H1 (cell line): ENCODE measurements around the gene PAXX. TPM values are rescaled to one million over a fixed set of nuclear protein-coding genes. Genes with fewer than 3 reads are reported as not detected.

Experiments
- CTCF ChIA-PET: fragments of 300-600 bp; sonication (Branson Sonifier 250); formaldehyde crosslinking; loops from one replicate; lab custom pipeline; 2021; ENCODE audit not compliant: partially characterized antibody; lab: Charles Lee
- POLR2A ChIA-PET: fragments of 300-600 bp; sonication (Branson Sonifier 250); formaldehyde crosslinking; loops from one replicate; lab custom pipeline; 2021; ENCODE audit warnings: inconsistent platforms; ENCODE audit not compliant: partially characterized antibody; lab: Charles Lee
- DNase-seq, 2 experiments: peaks; one replicate each; pipeline versions ENCODE4 v3.0.0 to v3.0.0-alpha.2; 2010 to 2022; ENCODE audit warnings: low spot score in 2 of 2, low read depth in 1 of 2, mixed read lengths in 1 of 2
- FAIRE-seq: peaks from 2 replicates; lab custom pipeline; 2011; peaks lifted over from hg19 to GRCh38; lab: Jason Lieb, UNC
- H2AFZ ChIP-seq: 2 replicates; pipeline ENCODE4 v1.8.1; 2012; ENCODE audit warnings: low read length, inconsistent platforms
- H2AK5ac ChIP-seq: 2 replicates; pipeline ENCODE4 v1.6.1; 2013; ENCODE audit warnings: low read depth, low read length
- H2BK120ac ChIP-seq: replicated peaks from 2 replicates; pipeline ENCODE3; 2013; ENCODE audit warnings: low read depth, low read length, inconsistent platforms
- H2BK12ac ChIP-seq: 2 replicates; pipeline ENCODE4 v1.6.1; 2013; ENCODE audit warnings: low read depth, low read length
- H2BK15ac ChIP-seq: 2 replicates; pipeline ENCODE4 v1.6.1; 2013; ENCODE audit warnings: low read length
- H2BK20ac ChIP-seq: 2 replicates; pipeline ENCODE4 v1.6.1; 2013; ENCODE audit warnings: low read length
- H2BK5ac ChIP-seq: 2 replicates; pipeline ENCODE4 v1.6.1; 2013; ENCODE audit warnings: low read depth, low read length
- H3K14ac ChIP-seq: 2 replicates; pipeline ENCODE4 v1.6.1; 2013; ENCODE audit warnings: inconsistent platforms; ENCODE audit not compliant: insufficient read length
- H3K18ac ChIP-seq: 2 replicates; pipeline ENCODE4 v1.6.1; 2013; ENCODE audit warnings: low read length; ENCODE audit errors: extremely low read depth
- H3K23ac ChIP-seq: 2 replicates; pipeline ENCODE4 v1.6.1; 2013; ENCODE audit warnings: inconsistent platforms; ENCODE audit not compliant: insufficient read length
- H3K23me2 ChIP-seq: 2 replicates; pipeline ENCODE4 v1.6.1; 2013; ENCODE audit warnings: low read depth, low read length
- H3K27ac ChIP-seq: 2 replicates; pipeline ENCODE4 v1.6.1; 2011; ENCODE audit warnings: low read depth, low read length, inconsistent platforms
- H3K27me3 ChIP-seq, 4 experiments: replicated peaks in 1 of 4; 1 replicate in 1 of 4; 2 replicates in 3 of 4; pipeline versions ENCODE4 v1.6.1 to v1.8.1; 2011 to 2013; ENCODE audit warnings: low read length in 3 of 4, mild to moderate bottlenecking in 3 of 4, inconsistent platforms in 2 of 4, mixed read lengths in 2 of 4, moderate library complexity in 1 of 4; ENCODE audit not compliant: control insufficient read depth in 3 of 4, insufficient read depth in 3 of 4; ENCODE audit errors: extremely low read depth in 1 of 4
- H3K36me3 ChIP-seq, 4 experiments: 2 replicates each; pipeline versions ENCODE4 v1.6.1 to v1.8.1; 2011 to 2013; ENCODE audit warnings: mild to moderate bottlenecking in 4 of 4, low read length in 3 of 4, moderate library complexity in 2 of 4, control low read depth in 1 of 4, inconsistent platforms in 1 of 4; ENCODE audit not compliant: insufficient read depth in 4 of 4, control insufficient read depth in 2 of 4
- H3K4ac ChIP-seq: replicated peaks from 2 replicates; pipeline ENCODE3; 2013; ENCODE audit warnings: low read length, low read depth, mixed read lengths, inconsistent platforms; ENCODE audit not compliant: insufficient read length
- H3K4me1 ChIP-seq, 4 experiments: replicated peaks in 1 of 4; 1 replicate in 1 of 4; 2 replicates in 3 of 4; pipeline versions ENCODE4 v1.6.1 to v1.8.1; 2011 to 2013; ENCODE audit warnings: low read length in 3 of 4, inconsistent platforms in 2 of 4, mixed read lengths in 1 of 4; ENCODE audit not compliant: insufficient read depth in 4 of 4, control insufficient read depth in 3 of 4
- H3K4me2 ChIP-seq, 2 experiments: 2 replicates each; pipeline versions ENCODE4 v1.6.1 to v1.8.1; 2011 to 2013; ENCODE audit warnings: low read depth in 2 of 2, low read length in 2 of 2, control low read depth in 1 of 2, inconsistent platforms in 1 of 2, mild to moderate bottlenecking in 1 of 2; ENCODE audit not compliant: insufficient read depth in 1 of 2
- H3K4me3 ChIP-seq, 4 experiments: fragments of 200-600, 300-600 bp in 1 of 4; sonication (generic), shearing (Covaris generic), sonication (Bioruptor Twin) in 1 of 4; 2 replicates each; pipeline versions ENCODE4 v1.5.1 to v1.8.1; 2011 to 2016; ENCODE audit warnings: low read length in 4 of 4, low read depth in 3 of 4, control low read depth in 2 of 4, inconsistent platforms in 2 of 4, mild to moderate bottlenecking in 2 of 4, mixed read lengths in 1 of 4, moderate library complexity in 1 of 4; ENCODE audit not compliant: insufficient read depth in 2 of 4; ENCODE audit errors: extremely low read depth in 1 of 4
- H3K56ac ChIP-seq: replicated peaks from 2 replicates; pipeline ENCODE3; 2013; ENCODE audit warnings: low read depth, mild to moderate bottlenecking, mixed read lengths, low read length, inconsistent platforms; ENCODE audit not compliant: insufficient read length
- H3K79me1 ChIP-seq: 2 replicates; pipeline ENCODE4 v1.6.1; 2013; ENCODE audit warnings: low read depth, low read length, control low read depth
- H3K79me2 ChIP-seq, 2 experiments: 2 replicates each; pipeline versions ENCODE4 v1.6.1 to v1.8.1; 2012 to 2013; ENCODE audit warnings: low read length in 2 of 2, mild to moderate bottlenecking in 2 of 2, inconsistent platforms in 1 of 2; ENCODE audit not compliant: insufficient read depth in 2 of 2, control insufficient read depth in 1 of 2
- H3K9ac ChIP-seq, 4 experiments: replicated peaks in 1 of 4; 1 replicate in 1 of 4; 2 replicates in 3 of 4; pipeline versions ENCODE4 v1.6.1 to v1.8.1; 2011 to 2013; ENCODE audit warnings: low read depth in 3 of 4, low read length in 3 of 4, control low read depth in 2 of 4, mild to moderate bottlenecking in 2 of 4, moderate library complexity in 2 of 4, inconsistent platforms in 1 of 4; ENCODE audit errors: extremely low read depth in 1 of 4
- H3K9me3 ChIP-seq, 2 experiments: 2 replicates each; pipeline versions ENCODE4 v1.6.1 to v1.8.1; 2012 to 2013; ENCODE audit warnings: mild to moderate bottlenecking in 2 of 2, moderate library complexity in 2 of 2, control low read depth in 1 of 2, inconsistent platforms in 1 of 2, low read depth in 1 of 2, low read length in 1 of 2, mixed read lengths in 1 of 2; ENCODE audit not compliant: insufficient read depth in 2 of 2
- H4K20me1 ChIP-seq, 2 experiments: replicated peaks in 1 of 2; 2 replicates each; pipeline versions ENCODE3 to v1.8.1; 2011 to 2013; ENCODE audit warnings: inconsistent platforms in 2 of 2, low read length in 2 of 2, mild to moderate bottlenecking in 1 of 2; ENCODE audit not compliant: insufficient read depth in 2 of 2, control insufficient read depth in 1 of 2
- H4K5ac ChIP-seq: 2 replicates; pipeline ENCODE4 v1.6.1; 2013; ENCODE audit warnings: low read length, low read depth, mixed read lengths, inconsistent platforms; ENCODE audit not compliant: insufficient read length
- H4K8ac ChIP-seq: 2 replicates; pipeline ENCODE4 v1.8.0; 2013; ENCODE audit warnings: mild to moderate bottlenecking, moderate library complexity, low read length, inconsistent platforms; ENCODE audit not compliant: insufficient read depth; ENCODE audit errors: extremely low read depth
- H4K91ac ChIP-seq: replicated peaks from 2 replicates; pipeline ENCODE3; 2013; ENCODE audit warnings: low read length, mixed read lengths, inconsistent platforms; ENCODE audit not compliant: insufficient read length
- ATF3 ChIP-seq: IDR thresholded peaks from 2 replicates; pipeline ENCODE4 v1.6.1; 2011; ENCODE audit warnings: low read depth, mild to moderate bottlenecking, low read length; ENCODE audit not compliant: insufficient read depth
- BACH1 ChIP-seq: IDR thresholded peaks from 2 replicates; pipeline ENCODE4 v1.6.1; 2012; ENCODE audit warnings: low read length, improper control_type of control experiment
- CBX5 ChIP-seq: fragments of 300-800, 300-1000 bp; sonication (generic); IDR thresholded peaks from 2 replicates; pipeline ENCODE4 v1.7.1; 2016; ENCODE audit warnings: antibody characterized with exemption, low read length, low read depth
- CEBPB ChIP-seq: IDR thresholded peaks from 2 replicates; pipeline ENCODE4 v1.6.1; 2012; ENCODE audit warnings: low read depth, low read length
- CHD2 ChIP-seq: IDR thresholded peaks from 2 replicates; pipeline ENCODE4 v1.6.1; 2012; ENCODE audit warnings: low read length, improper control_type of control experiment
- GABPA ChIP-seq: IDR thresholded peaks from 2 replicates; pipeline ENCODE4 v1.6.1; 2011; ENCODE audit warnings: mild to moderate bottlenecking, low read length, moderate library complexity, borderline replicate concordance; ENCODE audit not compliant: insufficient read depth
- HDAC2 ChIP-seq, 2 experiments: fragments of 300-600 bp in 1 of 2; sonication (generic) in 1 of 2; IDR thresholded peaks; 2 replicates each; pipeline ENCODE4 v1.6.1; 2011 to 2012; ENCODE audit warnings: low read depth in 2 of 2, low read length in 2 of 2, mild to moderate bottlenecking in 2 of 2, moderate library complexity in 2 of 2, borderline replicate concordance in 1 of 2, inconsistent platforms in 1 of 2
- HDAC6 ChIP-seq: IDR thresholded peaks from one replicate; pipeline ENCODE4 v1.7.1; 2012; ENCODE audit warnings: low read depth, mild to moderate bottlenecking, inconsistent platforms, low read length, moderate library complexity
- KDM1A ChIP-seq: fragments of 200-600, 300-600 bp; sonication (generic); IDR thresholded peaks from 2 replicates; pipeline ENCODE4 v1.7.1; 2016; ENCODE audit warnings: mild to moderate bottlenecking, low read length, borderline replicate concordance
- MAFK ChIP-seq: IDR thresholded peaks from 2 replicates; pipeline ENCODE4 v1.6.1; 2012; ENCODE audit warnings: low read depth, mild to moderate bottlenecking, improper control_type of control experiment, low read length
- POU5F1 ChIP-seq: IDR thresholded peaks from 2 replicates; pipeline ENCODE4 v1.6.1; 2011; ENCODE audit warnings: low read depth, mild to moderate bottlenecking, low read length, moderate library complexity
- SIX5 ChIP-seq: IDR thresholded peaks from 2 replicates; pipeline ENCODE4 v1.6.1; 2011; ENCODE audit warnings: mild to moderate bottlenecking, low read depth, low read length
- SP1 ChIP-seq: IDR thresholded peaks from 2 replicates; pipeline ENCODE4 v1.6.1; 2011; ENCODE audit warnings: low read depth, low read length
- ZNF274 ChIP-seq: IDR thresholded peaks from 2 replicates; pipeline ENCODE4 v1.7.0; 2012; ENCODE audit warnings: low read length, borderline replicate concordance; ENCODE audit errors: extremely low read depth
- WGBS, 2 experiments: shearing (Covaris generic) in 1 of 2; methylation state at CpG; one replicate each; pipeline versions ENCODE4 v1.1.6 to v1.1.7; 2013 to 2015; ENCODE audit warnings: low lambda C conversion rate in 2 of 2, mixed read lengths in 2 of 2, inconsistent platforms in 1 of 2, low coverage in 1 of 2, missing lambda C conversion rate in 1 of 2; ENCODE audit not compliant: insufficient replicate concordance in 2 of 2, insufficient coverage in 1 of 2, insufficient read length in 1 of 2; ENCODE audit errors: extremely low coverage in 1 of 2, missing lambda C conversion rate in 1 of 2; 5-methylcytosine and 5-hydroxymethylcytosine counted together
- polyA plus RNA-seq, 7 experiments: library from polyadenylated mRNA; depleted of rRNA in 3 of 7; stranded (reverse) in 5 of 7; unstranded in 2 of 7; fragments of >200 nt in 5 of 7; fragments of 200-250 nt in 2 of 7; gene quantifications; 1 replicate in 5 of 7; 2 replicates in 1 of 7; 4 replicates in 1 of 7; pipeline versions ENCODE4 v1.2.1 to v1.2.3, GENCODE V29; 2011 to 2013; ENCODE audit warnings: missing spikeins in 2 of 7, mixed read lengths in 2 of 7
- total RNA-seq: library from RNA; stranded (reverse); fragmentation: NEBNext Ultra II Directional; extraction: Animal tissue kit (Norgen Biotek cat#: 25700); gene quantifications from 2 replicates; pipeline ENCODE4 v1.2.1, GENCODE V29; 2021

PAXX gene
- total and polyA plus RNA-seq, 2 of the 8 experiments (the other 6 are each of a cell fraction or from before 2014, with no cell fraction given), result 43.4 to 45.9 TPM

GRCh38 chr9:136952321-136952850 is 39.8 kb upstream of the PAXX start:
- 90% methylated on average over 9 of the region's 15 CpGs; no CpG with 5 or more reads in 1 of the 2 experiments for WGBS, 2 experiments
- Histone ChIP-seq H2BK12ac (no peak overlapping the region), H3K4me1 (peaks cover 0 to 13% (median 9%) of the 10 kb centered on the region in 4 experiments; a peak in 5 of 7 replicates), H3K9ac (no peak overlapping the region), H3K9me3 (no peaks in the 10 kb centered on the region), H3K14ac (no peak overlapping the region), H4K5ac (no peak overlapping the region), H2BK5ac (no peak overlapping the region), H2AFZ (no peak overlapping the region), H3K23me2 (peaks cover 13% of the 10 kb centered on the region; the same call in 1 of the 2 replicates), H3K4me3 (no peak overlapping the region), H3K23ac (no peak overlapping the region), H2AK5ac (no peak overlapping the region), H3K36me3 (no peaks in the 10 kb centered on the region), H3K56ac (no peak overlapping the region), H2BK120ac (no peak overlapping the region), H2BK15ac (no peak overlapping the region), H4K91ac (no peak overlapping the region), H3K79me2 (no peaks in the 10 kb centered on the region), H3K27ac (no peak overlapping the region), H3K79me1 (no peaks in the 10 kb centered on the region), H4K20me1 (peaks cover 0 to 6% of the 10 kb centered on the region in 2 experiments), H2BK20ac (no peak overlapping the region), H4K8ac (no peak overlapping the region), H3K27me3 (no peaks in the 10 kb centered on the region), H3K4ac (no peak overlapping the region), H3K4me2 (no peak overlapping the region), H3K18ac (no peak overlapping the region)
- CTCF ChIA-PET, result interaction anchor here (0.9 to 5.2 kb wide), 7 partner anchors 10 to 83 kb away, joined by 3 to 21 read pairs (median 3); no protein-coding TSS in a partner anchor
- POLR2A ChIA-PET, result interaction anchor here (0.7 kb wide), 1 partner anchor 39 kb away, joined by 3 read pairs; the partner anchor contains the start of gene PAXX
- no peak for FAIRE-seq
- no peak for DNase-seq
- TF ChIP-seq CEBPB, result no peak
- no peak for TF ChIP-seq CBX5
- no peak for TF ChIP-seq CHD2
- no peak for TF ChIP-seq MAFK
- TF ChIP-seq ATF3, result no peak
- TF ChIP-seq POU5F1, result no peak
- no peak for TF ChIP-seq HDAC6
- no peak for TF ChIP-seq BACH1
- no peak for TF ChIP-seq GABPA
- no peak for TF ChIP-seq SP1
- TF ChIP-seq KDM1A, result no peak
- TF ChIP-seq ZNF274, result no peak
- TF ChIP-seq SIX5, result no peak
- TF ChIP-seq HDAC2 (IDR thresholded peaks at IDR 0.05; ENCODE audit: borderline replicate concordance in 1 of 2, low read depth in 2 of 2, low read length in 2 of 2), result no peak
